Measurements from ENCODE around the gene AGPAT1.

GRCh38 chr6:32189069-32189741 is 13.3 kb upstream of the AGPAT1 start:
- TF ChIP-seq EZH2 (IDR thresholded peaks at IDR 0.05; ENCODE audit: low read length), result no peak
- TF ChIP-seq, protein P1, sequence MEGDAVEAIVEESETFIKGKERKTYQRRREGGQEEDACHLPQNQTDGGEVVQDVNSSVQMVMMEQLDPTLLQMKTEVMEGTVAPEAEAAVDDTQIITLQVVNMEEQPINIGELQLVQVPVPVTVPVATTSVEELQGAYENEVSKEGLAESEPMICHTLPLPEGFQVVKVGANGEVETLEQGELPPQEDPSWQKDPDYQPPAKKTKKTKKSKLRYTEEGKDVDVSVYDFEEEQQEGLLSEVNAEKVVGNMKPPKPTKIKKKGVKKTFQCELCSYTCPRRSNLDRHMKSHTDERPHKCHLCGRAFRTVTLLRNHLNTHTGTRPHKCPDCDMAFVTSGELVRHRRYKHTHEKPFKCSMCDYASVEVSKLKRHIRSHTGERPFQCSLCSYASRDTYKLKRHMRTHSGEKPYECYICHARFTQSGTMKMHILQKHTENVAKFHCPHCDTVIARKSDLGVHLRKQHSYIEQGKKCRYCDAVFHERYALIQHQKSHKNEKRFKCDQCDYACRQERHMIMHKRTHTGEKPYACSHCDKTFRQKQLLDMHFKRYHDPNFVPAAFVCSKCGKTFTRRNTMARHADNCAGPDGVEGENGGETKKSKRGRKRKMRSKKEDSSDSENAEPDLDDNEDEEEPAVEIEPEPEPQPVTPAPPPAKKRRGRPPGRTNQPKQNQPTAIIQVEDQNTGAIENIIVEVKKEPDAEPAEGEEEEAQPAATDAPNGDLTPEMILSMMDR (optimal IDR thresholded peaks at IDR 0.05 in 1 of 3, IDR thresholded peaks at IDR 0.05 in 1 of 3, conservative IDR thresholded peaks at IDR 0.05 in 1 of 3; ENCODE audit: extremely low read depth in 1 of 3, insufficient read depth in 2 of 3, low read length in 3 of 3), result no peak

Data from keratinocyte (primary cell).